ENCODE data around the gene GPR39. TPM values are rescaled to one million over a fixed set of nuclear protein-coding genes. Genes with fewer than 3 reads are reported as not detected.

GPR39 gene
- total RNA-seq, 1 donor from 2014 or later, result not detected

DNA sequence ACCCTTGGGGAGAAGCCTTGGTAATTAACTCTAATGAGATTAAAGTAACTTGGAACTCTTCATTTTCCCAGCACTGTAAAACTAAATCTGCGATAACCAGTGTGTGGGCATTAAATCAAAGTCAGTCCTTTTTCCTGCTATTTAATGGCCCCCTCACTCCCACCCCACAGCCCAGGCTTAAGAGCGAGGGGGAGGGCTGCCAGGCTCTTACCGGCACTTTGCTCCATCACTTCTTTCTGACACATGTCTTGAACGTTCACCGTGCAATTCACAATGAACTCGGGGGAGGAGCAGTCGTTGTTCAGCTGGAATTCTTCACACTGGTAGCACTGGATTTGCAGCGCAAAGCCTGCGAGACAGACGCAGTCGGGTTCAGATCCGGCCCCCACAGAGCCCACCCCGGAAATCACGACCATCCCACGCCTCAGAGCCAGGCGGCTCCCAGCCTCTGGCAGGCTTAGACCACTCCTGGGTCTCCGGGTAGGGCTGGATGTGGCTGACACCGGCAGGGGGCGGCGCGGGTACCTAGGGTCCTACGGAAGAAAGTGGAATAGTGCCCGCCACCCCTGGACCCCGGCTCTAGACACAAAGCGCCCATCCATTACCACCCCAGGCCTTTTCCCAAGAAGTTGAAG, 251.7 kb downstream of the GPR39 start:
- intact Hi-C loops (cut with micrococcal nuclease), result no loop called here

DNA sequence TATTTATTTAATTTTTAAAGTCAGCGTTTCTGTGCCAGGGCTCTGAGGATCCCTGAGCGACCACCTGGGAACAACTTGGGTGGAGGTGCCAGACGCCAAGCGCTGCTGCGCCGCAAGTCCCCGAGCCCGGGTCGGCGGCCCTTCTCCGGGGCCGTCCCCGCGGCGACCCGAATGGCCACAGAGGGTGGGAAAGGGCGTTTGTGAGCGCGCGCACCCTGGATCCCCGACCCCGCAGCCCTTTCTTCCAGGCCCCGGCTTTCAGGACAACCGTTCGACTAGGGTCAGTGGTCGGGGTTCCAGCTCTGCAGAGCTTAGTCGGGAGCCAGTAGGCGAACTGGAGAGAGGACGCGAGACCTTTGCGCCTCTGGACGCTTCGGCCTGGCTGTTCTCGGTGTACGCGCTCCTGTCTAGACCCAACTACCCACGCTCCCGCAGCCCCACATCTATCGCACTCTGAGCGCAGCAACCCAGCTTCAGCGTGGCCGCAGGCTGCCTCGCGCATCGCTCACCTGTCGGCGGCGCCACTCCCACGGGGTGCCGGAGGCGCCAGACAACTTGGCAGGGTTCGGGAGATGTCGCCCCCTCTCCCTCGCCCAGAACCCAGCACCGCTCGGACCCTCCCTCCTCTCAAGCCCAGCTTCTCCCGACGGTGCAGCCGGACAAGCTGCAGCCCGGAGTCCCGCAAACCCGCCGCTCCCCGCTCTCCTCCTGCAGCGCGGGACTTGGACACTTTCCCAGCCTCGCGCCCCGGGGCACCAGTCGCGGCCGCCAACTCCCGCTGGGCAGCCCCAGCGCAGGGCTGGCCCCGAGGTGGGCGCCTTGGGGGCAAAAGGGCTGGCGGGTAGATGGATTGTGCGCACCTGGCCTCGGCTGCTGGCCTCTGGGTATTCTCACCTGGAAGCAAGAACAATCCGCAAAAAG, 252.6 kb downstream of the GPR39 start:
- intact Hi-C loops (cut with micrococcal nuclease), result no loop called here

DNA sequence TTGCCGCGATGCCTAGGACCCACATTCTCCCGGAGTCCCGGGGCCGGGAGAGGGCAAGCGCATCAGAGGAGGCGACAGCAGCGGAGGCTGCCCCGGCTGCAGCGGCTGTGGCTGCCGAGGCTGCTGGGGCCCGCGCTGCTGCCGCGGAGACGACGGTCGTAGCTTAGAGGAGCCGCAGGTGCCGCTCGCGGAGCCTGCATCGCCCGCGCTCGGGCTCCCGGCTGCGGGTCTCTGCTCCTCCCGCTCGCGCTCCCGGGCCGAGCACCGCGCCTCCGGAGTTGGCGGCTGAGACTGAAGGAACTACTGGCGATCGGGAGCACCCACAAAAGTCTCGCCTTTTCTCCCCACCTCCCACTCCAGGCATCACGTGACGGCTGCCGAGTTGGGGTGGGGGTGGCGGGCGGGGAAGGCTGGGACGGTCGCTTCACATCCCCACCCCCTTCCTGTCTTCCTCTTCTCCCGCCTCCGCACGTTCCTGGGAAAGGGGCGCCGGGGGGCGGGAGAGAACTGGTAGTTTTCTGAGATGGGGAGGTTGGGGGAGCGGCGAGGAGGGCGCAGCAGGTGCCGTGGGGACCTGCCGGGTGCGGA, 253.4 kb downstream of the GPR39 start, which contains the start of gene LYPD1:
Gene LYPD1 (minus strand): TSS at position 298 of the 588 bp plus-strand sequence. CDS start 273 bp downstream, at position 25.
- intact Hi-C loops (cut with micrococcal nuclease), result loop anchor here (10.0 kb wide), 1 partner anchor 505 kb away; no protein-coding TSS in a partner anchor

DNA sequence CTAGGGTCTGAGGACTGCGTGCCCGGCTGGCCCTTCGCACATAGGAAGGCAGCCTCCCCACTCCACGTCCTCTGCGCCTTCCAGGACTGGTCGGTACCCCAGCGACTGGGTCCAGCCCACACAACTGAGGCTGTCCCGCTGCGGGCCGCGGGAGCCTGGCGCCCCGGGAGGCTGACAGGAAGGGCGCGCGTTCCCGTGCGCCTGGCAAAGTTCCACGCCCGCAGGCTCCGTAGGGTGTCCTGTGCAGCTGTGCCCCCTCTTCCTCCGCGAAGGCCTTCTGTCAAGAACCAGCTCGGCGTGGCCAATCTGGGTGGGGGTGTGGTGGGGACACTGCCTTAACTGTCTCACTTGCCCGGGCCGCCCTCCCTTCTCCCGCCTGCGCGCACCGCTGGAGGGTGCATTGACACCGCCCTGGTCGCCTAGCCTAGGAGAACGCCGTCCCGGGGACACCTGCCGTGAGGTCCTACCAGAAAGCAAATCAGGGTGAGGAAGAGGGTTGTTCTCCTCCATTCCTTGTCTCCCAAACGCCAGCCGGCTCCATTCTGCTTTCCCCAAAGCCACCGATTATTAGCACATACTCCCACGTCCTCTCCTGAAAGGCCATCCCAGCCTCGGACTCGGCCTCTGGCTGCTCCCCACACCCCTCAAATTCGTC, 254.0 kb downstream of the GPR39 start:
- intact Hi-C loops (cut with micrococcal nuclease), result loop anchor here (10.0 kb wide), 1 partner anchor 504 kb away; no protein-coding TSS in a partner anchor

DNA sequence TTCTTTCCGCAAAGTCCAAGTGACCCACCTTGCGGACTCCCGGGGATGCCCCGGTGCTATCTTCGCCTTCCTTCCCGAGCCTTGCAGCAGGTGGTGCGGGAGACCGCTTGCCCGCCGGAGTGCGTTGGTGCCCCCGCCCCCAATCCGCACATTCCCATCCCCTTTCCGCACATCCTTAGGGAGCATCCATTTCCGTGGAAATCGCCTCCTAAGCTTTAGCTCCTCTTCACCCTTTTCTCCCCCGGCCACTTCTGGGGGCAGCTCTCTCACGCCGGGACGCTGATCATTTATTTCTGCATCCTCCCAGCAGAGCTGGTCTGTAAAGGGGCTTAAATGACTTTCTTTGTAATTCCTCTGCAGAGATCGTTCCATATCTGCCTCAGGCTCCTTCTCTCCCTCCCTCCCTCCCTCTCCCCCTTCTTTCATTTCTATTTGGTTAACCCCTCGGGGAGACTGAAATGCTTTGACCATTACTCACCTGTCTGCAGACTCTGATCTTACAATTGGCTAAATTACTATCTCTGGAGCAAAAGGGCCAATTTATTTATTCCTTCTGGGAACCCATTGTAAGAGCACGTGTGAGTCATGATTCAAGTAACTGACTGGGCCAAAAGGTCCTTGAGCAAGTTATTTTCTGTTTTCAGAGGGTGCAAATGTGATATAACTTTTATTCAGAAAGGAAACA, 254.7 kb downstream of the GPR39 start:
- intact Hi-C loops (cut with micrococcal nuclease), result loop anchor here (10.0 kb wide), 1 partner anchor 504 kb away; no protein-coding TSS in a partner anchor

DNA sequence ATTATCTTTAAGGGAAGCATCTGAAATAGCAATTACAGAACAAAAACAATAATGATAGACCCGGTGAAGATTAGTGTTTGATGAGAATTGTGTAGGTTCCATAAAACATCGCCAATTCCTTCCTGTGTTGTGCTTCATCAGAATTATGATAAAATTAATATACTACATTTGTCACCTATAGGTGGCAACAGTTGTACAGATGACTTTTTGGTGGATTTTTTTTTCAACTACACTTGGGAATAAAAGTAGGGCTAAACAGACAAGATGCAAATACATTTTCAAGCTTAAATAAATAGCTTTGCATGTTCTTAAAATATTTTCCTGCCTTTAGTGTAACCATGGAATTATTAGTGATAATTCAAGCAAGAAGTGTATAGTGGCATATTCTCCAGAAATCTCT, 260.4 kb downstream of the GPR39 start:
- intact Hi-C loops (cut with micrococcal nuclease), result loop anchor here (10.0 kb wide), 1 partner anchor 498 kb away; no protein-coding TSS in a partner anchor

DNA sequence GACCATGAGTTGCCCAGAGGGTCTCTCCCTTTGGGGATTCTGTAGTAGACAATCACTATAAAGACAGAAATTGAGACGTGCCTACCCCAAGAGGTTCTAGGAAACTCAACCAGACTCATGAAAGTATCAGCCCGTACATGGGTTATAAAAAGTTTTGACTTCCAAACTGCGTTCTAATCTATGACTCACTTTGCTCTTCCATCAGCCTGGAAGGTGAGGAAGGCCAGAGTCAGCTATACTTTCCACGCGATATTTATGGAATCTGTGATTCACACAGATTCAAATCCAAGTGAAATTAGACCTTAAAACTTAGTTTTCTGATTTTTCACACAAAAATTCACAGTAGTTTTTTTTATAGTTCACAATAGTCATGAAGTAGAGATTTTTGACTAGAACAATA, 261.1 kb downstream of the GPR39 start:
- intact Hi-C loops (cut with micrococcal nuclease), result loop anchor here (10.0 kb wide), 1 partner anchor 497 kb away; no protein-coding TSS in a partner anchor

DNA sequence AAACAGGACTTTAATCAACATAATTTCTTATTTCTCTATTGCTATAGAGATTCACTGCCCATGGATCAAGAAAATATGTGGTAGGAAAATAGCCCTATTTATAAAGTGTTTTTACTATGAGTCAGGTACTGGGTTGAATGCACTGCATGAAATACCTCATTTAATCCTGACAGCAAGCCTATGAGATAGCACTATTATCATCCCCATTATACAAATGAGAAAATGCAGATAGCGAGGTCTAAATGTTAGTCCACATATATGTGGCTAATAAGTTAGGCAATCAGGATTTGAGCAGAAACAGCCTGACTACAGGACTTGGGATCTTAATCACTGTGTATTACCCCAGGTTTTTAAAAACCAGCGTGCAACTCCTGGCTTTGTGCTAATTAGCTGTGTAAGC, 261.9 kb downstream of the GPR39 start:
- intact Hi-C loops (cut with micrococcal nuclease), result loop anchor here (10.0 kb wide), 1 partner anchor 496 kb away; no protein-coding TSS in a partner anchor

DNA sequence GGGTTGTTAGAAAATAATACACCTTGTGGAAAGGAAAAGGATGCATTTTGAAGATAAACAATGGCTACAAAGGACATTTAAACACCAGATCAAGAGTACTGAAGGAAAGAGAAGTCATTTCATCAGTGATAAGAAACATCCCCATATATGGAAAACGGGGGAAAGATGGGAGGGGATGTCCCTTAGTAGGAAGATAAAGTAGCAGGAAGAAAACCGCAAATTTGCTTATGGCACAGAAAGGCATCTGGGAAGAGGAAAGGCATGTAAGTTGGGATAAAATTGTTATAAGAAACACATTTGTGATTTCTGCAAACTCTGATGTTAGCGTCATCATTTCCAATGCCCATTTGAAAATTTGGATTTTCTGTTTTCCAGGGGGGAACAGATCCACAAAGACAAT, 263.9 kb downstream of the GPR39 start:
- intact Hi-C loops (cut with micrococcal nuclease), result no loop called here

DNA sequence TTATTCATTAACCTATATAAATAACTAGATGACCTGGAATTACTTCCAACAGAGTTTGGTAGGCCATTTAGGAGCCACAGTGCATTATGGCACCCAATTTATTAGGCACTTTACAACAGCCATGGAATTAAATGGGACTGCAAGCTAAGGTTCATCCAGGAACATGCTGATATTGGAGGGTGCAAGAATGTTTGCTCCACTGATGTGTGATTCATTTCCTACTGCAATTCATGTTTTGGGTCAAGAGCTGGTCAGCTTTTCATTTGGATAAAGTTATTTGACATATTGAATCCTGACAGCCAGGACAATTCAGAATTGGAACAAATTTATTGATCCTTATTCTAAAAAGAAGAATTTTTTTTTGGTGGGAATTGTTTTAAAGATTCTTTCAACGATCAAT, 265.2 kb downstream of the GPR39 start:
- intact Hi-C loops (cut with micrococcal nuclease), result no loop called here

DNA sequence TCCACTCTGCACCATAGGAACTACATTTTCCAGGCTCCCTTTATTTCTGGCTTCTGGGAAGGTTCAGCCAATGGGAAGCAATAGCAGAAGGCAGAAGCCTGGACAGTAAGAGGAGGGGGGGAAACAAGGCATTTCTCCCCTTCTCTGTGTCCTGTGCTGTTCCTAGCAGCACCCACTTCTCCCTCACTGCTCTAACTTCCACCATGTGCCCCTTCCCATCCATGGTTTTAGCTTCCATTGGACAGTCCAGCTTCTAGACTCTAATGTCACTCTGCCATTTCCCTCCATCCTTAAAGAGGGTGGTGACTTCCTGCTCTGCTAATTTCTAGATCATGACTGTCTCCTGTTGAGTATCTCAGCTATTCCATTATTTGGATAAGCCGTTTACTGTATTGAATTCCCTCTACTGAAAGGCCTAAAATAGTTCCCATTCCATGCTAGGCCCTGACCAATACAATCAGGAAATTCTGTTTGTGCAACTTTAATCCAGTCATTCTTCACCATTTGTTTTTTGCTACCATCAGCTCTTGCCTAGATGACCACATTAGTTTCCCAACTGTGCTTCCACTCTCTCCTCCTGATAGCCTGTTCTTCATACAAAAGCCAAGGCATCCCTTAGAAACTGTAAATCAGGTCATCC, 274.2 kb downstream of the GPR39 start:
- intact Hi-C loops (cut with micrococcal nuclease), result no loop called here

DNA sequence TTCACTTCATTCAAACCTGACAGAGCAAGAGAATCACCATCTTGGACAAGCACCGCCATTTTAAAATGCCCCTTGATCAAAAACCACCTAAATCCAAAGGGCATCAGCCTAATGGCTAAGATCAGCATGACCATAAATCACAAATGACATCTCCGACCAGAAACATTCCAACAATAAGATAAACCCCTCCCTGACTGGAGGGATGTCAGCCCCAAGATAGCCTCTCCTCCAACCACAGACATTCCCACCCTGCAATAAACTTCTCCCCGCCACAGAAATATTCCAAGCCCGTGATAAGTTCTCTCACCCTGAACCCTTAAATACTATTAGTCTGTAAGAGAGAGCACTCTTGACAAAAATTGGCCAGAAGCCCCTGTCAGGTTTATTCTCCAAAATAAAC, 275.0 kb downstream of the GPR39 start:
- intact Hi-C loops (cut with micrococcal nuclease), result no loop called here

DNA sequence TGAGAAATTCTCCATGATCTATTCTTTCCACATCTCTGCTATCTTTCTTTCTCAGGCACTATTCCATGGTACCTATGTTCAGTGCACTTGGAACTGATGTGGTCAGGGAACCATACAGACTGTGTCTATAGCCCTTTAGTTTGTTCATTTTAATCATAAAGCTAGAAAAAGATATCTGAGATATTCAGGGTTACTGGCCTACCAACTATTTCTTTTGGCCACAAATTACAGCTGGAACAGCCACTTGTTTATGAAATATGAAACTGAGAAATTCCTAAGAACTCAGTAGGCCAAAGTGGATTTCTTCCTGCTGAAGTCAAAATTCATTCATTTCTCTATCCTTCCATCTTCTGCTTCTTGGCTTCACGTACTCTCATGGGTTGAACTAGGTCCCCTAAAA, 276.2 kb downstream of the GPR39 start:
- intact Hi-C loops (cut with micrococcal nuclease), result no loop called here

Data from T-helper 1 cell treated with Interleukin-12 subunit alpha and Interleukin-12 subunit beta and Interleukin-4 antibody, amounts not matched to agents 30 ng/mL and 1 ng/mL, for 36 hours (primary cell).